Measurements from ENCODE around the gene RABGAP1L. TPM values are rescaled to one million over a fixed set of nuclear protein-coding genes. Genes with fewer than 3 reads are reported as not detected.

The RABGAP1L gene
- total RNA-seq, 2 experiments from 2014 or later, result 98.1 to 158 TPM

DNA sequence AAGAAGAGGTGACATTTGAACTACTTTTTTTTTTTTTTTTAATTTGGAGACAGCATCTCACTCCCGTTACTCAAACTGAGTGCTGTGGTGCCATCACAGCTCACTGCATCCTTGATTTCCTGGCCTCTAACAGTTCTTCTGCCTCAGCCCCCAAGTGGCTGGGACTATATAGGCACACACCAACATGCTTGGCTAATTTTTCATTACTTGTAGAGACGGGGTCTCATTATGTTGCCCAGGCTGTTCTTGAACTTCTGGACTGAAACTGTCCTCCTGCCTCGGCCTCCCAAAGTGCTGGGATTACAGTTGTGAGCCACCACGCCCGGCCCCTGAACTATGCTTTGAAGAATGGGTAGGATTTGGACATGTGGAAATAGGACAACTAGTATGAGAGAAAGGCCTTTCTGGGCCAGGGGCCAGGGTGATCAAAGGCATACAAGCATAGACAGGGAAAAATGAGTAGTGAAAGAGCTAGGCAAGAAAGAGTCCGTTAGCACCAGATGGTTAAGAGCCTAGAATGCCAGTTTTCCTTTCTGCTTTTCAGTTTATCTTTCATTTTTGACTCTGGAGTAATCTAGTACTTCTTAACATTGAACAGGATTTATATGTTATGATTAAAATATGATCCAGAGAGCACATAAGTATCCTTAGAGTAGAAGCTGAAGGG is 6.3 kb downstream of the RABGAP1L start:
- CTCF ChIA-PET (ENCODE audit: unreplicated experiment), result no interaction called here
- H3K36me3 ChIP-seq (ENCODE audit: insufficient read depth, low read length), result peaks cover 9% of the 10 kb centered on the region; the same call in 1 of the 2 replicates
- no peak for TF ChIP-seq EZH2phosphoT487 (IDR thresholded peaks at IDR 0.05; ENCODE audit: borderline replicate concordance, low read depth, low read length)
- TF ChIP-seq, protein P1, sequence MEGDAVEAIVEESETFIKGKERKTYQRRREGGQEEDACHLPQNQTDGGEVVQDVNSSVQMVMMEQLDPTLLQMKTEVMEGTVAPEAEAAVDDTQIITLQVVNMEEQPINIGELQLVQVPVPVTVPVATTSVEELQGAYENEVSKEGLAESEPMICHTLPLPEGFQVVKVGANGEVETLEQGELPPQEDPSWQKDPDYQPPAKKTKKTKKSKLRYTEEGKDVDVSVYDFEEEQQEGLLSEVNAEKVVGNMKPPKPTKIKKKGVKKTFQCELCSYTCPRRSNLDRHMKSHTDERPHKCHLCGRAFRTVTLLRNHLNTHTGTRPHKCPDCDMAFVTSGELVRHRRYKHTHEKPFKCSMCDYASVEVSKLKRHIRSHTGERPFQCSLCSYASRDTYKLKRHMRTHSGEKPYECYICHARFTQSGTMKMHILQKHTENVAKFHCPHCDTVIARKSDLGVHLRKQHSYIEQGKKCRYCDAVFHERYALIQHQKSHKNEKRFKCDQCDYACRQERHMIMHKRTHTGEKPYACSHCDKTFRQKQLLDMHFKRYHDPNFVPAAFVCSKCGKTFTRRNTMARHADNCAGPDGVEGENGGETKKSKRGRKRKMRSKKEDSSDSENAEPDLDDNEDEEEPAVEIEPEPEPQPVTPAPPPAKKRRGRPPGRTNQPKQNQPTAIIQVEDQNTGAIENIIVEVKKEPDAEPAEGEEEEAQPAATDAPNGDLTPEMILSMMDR (conservative IDR thresholded peaks at IDR 0.05; ENCODE audit: low read length), result peak; percentile 60
- peak; percentile 59 for DNase-seq (ENCODE audit: low spot score)
- H4K20me1 ChIP-seq (ENCODE audit: insufficient read depth, low read length), result peaks cover 3% of the 10 kb centered on the region
- H3K27ac ChIP-seq (ENCODE audit: low read depth, low read length, poor library complexity, severe bottlenecking), result peak overlapping the region; percentile 48
- POLR2A ChIA-PET, result interaction anchor here (0.7 to 1.6 kb wide), 9 partner anchors 8 to 97 kb away, joined by 3 to 7 read pairs (median 4); no protein-coding TSS in a partner anchor
- no peaks in the 10 kb centered on the region for H3K9me2 ChIP-seq (ENCODE audit: insufficient read depth, low read length)
- H3K4me1 ChIP-seq (ENCODE audit: insufficient read depth, low read length, poor library complexity, severe bottlenecking), result peaks cover 79% of the 10 kb centered on the region
- no peak overlapping the region for H2AFZ ChIP-seq (ENCODE audit: low read length)
- H3K9me3 ChIP-seq (ENCODE audit: low read length), result no peaks in the 10 kb centered on the region
- intact Hi-C loops (cut with micrococcal nuclease; ENCODE audit: unreplicated experiment), result loop anchor here (10.0 kb wide), 1 partner anchor 341 kb away; the partner anchor contains the start of genes CENPL and DARS2
- BruUV-seq (replicated peaks), result no TSS peak
- H3K4me2 ChIP-seq (ENCODE audit: low read length), result peak overlapping the region; percentile 65
- H3K79me2 ChIP-seq (ENCODE audit: insufficient read depth, low read depth, low read length), result peaks cover 95% of the 10 kb centered on the region
- peak overlapping the region; percentile 5 for H3K4me3 ChIP-seq (ENCODE audit: low read depth, low read length, poor library complexity, severe bottlenecking)

DNA sequence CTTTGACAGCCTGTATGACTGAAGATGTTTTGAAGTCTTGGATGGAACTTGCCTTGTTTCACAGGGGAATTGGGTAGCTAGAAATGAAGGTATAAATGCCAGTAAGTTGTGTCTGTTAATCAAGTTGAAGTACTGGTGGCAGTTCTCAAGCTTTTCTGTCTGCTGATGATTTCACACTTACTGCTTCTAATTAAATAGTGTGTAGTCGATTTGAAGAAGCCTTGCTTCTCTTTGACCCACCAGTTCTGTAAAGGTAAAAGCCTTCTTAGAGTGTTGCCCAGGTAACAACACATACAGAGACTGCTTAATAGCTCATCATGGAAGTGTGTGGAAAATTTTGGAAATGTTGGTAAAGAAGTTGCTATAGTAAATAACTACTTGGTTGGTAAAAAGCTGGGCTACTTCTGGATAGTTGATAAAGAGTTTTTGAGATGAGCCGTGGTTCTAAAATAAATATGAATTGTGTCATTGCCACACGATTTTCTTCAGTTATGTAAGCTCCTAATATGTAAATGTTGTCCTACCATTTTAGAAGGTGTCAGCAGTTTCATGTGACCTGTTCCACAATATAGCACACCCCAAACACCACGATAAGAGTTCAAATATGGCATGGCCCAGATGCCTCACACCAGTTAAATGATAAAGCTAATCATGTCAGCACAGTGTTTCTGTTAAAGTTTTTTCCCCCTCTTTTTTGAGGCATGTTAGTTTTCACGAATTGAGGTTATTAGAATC is 7.4 kb downstream of the RABGAP1L start:
- H4K20me1 ChIP-seq (ENCODE audit: insufficient read depth, low read length), result no peaks in the 10 kb centered on the region
- intact Hi-C loops (cut with micrococcal nuclease; ENCODE audit: unreplicated experiment), result loop anchor here (10.0 kb wide), 1 partner anchor 342 kb away; the partner anchor contains the start of genes CENPL and DARS2
- no peaks in the 10 kb centered on the region for H3K9me2 ChIP-seq (ENCODE audit: insufficient read depth, low read length)
- H3K27ac ChIP-seq (ENCODE audit: low read depth, low read length, poor library complexity, severe bottlenecking), result peak overlapping the region; percentile 48
- no peaks in the 10 kb centered on the region for H3K9me3 ChIP-seq (ENCODE audit: low read length)
- peak overlapping the region; percentile 24 for H3K4me3 ChIP-seq (ENCODE audit: low read depth, low read length, poor library complexity, severe bottlenecking)
- H3K4me2 ChIP-seq (ENCODE audit: low read length), result peak overlapping the region; percentile 65
- H3K4me1 ChIP-seq (ENCODE audit: insufficient read depth, low read length, poor library complexity, severe bottlenecking), result peaks cover 76% of the 10 kb centered on the region
- peaks cover 95% of the 10 kb centered on the region for H3K79me2 ChIP-seq (ENCODE audit: insufficient read depth, low read depth, low read length)
- DNase-seq (ENCODE audit: low spot score), result no peak
- no TSS peak for BruUV-seq (replicated peaks)
- no peak overlapping the region; the same call in 1 of the 2 replicates for H2AFZ ChIP-seq (ENCODE audit: low read length)
- TF ChIP-seq, protein P1 (conservative IDR thresholded peaks at IDR 0.05; ENCODE audit: low read length), result no peak
- no peak for TF ChIP-seq EZH2phosphoT487 (IDR thresholded peaks at IDR 0.05; ENCODE audit: borderline replicate concordance, low read depth, low read length)
- CTCF ChIA-PET (ENCODE audit: unreplicated experiment), result no interaction called here
- peaks cover 9% of the 10 kb centered on the region; the same call in 1 of the 2 replicates for H3K36me3 ChIP-seq (ENCODE audit: insufficient read depth, low read length)
- POLR2A ChIA-PET, result interaction anchor here (0.5 to 1.6 kb wide), 17 partner anchors 9 to 322 kb away, joined by 3 to 7 read pairs (median 4); no protein-coding TSS in a partner anchor

Measured in OCI-LY7 (cell line).